Measurements from ENCODE around the gene WDR45.

- TF ChIP-seq, protein P1, sequence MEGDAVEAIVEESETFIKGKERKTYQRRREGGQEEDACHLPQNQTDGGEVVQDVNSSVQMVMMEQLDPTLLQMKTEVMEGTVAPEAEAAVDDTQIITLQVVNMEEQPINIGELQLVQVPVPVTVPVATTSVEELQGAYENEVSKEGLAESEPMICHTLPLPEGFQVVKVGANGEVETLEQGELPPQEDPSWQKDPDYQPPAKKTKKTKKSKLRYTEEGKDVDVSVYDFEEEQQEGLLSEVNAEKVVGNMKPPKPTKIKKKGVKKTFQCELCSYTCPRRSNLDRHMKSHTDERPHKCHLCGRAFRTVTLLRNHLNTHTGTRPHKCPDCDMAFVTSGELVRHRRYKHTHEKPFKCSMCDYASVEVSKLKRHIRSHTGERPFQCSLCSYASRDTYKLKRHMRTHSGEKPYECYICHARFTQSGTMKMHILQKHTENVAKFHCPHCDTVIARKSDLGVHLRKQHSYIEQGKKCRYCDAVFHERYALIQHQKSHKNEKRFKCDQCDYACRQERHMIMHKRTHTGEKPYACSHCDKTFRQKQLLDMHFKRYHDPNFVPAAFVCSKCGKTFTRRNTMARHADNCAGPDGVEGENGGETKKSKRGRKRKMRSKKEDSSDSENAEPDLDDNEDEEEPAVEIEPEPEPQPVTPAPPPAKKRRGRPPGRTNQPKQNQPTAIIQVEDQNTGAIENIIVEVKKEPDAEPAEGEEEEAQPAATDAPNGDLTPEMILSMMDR (IDR thresholded peaks at IDR 0.05) = no peak
- TF ChIP-seq POLR2A (IDR thresholded peaks at IDR 0.05) (no peak), POLR2AphosphoS5 (IDR thresholded peaks at IDR 0.05) (no peak)
Observed at GRCh38 chrX:49102190-49102589, 22.5 kb upstream of the WDR45 start.
